HEK293T (cell line): ENCODE measurements around the gene CDHR3.

ENCODE experiments used
- ARNT ChIP-seq: fragments of 450-650 bp; IDR thresholded peaks from 2 replicates; pipeline ENCODE4 v1.6.1; 2017; ENCODE audit warnings: mild to moderate bottlenecking
- BHLHE40 ChIP-seq: fragments of 450-650 bp; IDR thresholded peaks from 2 replicates; pipeline ENCODE4 v1.6.1; 2016; ENCODE audit warnings: mild to moderate bottlenecking, moderate library complexity, borderline replicate concordance
- ELF4 ChIP-seq: fragments of 450-650 bp; IDR thresholded peaks from 2 replicates; pipeline ENCODE4 v1.6.1; 2017; ENCODE audit warnings: antibody characterized with exemption
- FOXA1 ChIP-seq: fragments of 450-650 bp; IDR thresholded peaks from 2 replicates; pipeline ENCODE4 v1.6.1; 2016; ENCODE audit warnings: mild to moderate bottlenecking
- FOXK2 ChIP-seq: fragments of 450-650 bp; IDR thresholded peaks from 2 replicates; pipeline ENCODE4 v1.6.1; 2016; ENCODE audit warnings: mild to moderate bottlenecking
- FOXM1 ChIP-seq: fragments of 450-650 bp; IDR thresholded peaks from 2 replicates; pipeline ENCODE4 v1.6.1; 2017; ENCODE audit warnings: mild to moderate bottlenecking, borderline replicate concordance
- LEF1 ChIP-seq: fragments of 450-650 bp; IDR thresholded peaks from 2 replicates; pipeline ENCODE4 v1.6.1; 2017; ENCODE audit warnings: mild to moderate bottlenecking, borderline replicate concordance
- NFRKB ChIP-seq: fragments of 450-650 bp; IDR thresholded peaks from 2 replicates; pipeline ENCODE4 v1.6.1; 2016; ENCODE audit warnings: mild to moderate bottlenecking, moderate library complexity
- PKNOX1 ChIP-seq: fragments of 450-650 bp; IDR thresholded peaks from 2 replicates; pipeline ENCODE4 v1.6.1; 2016
- SP1 ChIP-seq: fragments of 450-650 bp; IDR thresholded peaks from 2 replicates; pipeline ENCODE4 v1.6.1; 2017
- SUZ12 ChIP-seq: fragments of 450-650 bp; IDR thresholded peaks from 2 replicates; pipeline ENCODE4 v1.6.1; 2016; ENCODE audit warnings: mild to moderate bottlenecking
- TARDBP ChIP-seq: fragments of 450-650 bp; IDR thresholded peaks from 2 replicates; pipeline ENCODE4 v1.6.1; 2016
- ZNF384 ChIP-seq: fragments of 450-650 bp; IDR thresholded peaks from 2 replicates; pipeline ENCODE4 v1.6.1; 2016

GRCh38 chr7:106050002-106050745 is 87.1 kb downstream of the CDHR3 start:
- TF ChIP-seq ELF4, result no peak
- no peak for TF ChIP-seq SP1
- TF ChIP-seq BHLHE40, result no peak
- no peak for TF ChIP-seq LEF1
- no peak for TF ChIP-seq ARNT
- TF ChIP-seq FOXM1, result no peak
- TF ChIP-seq NFRKB, result no peak
- TF ChIP-seq SUZ12, result no peak
- no peak for TF ChIP-seq FOXA1
- TF ChIP-seq FOXK2, result no peak
- no peak for TF ChIP-seq TARDBP
- TF ChIP-seq PKNOX1, result no peak
- TF ChIP-seq ZNF384, result no peak
